ENCODE results near the gene EPC1.

The EPC1 gene

DNA sequence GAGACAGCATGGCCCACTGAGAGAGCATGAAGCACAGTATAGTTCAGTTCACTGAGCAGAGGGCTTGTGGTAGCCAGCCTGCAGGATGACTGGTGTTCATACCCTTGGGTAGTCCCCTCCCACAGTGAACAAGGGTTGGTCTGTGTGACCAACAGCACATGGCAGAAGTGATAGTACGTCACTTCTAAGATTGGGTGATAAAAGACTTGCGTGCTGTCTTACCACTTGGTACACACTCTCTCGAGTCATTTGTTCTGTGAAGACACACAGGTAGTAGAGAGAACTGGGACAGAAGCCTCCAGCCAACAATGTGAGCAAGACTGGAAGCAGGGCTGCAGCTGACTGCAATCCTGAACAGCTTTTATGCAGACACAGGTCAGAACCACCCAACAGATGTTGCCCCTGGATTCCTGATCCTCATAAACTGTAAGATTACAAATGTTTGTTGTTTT lies 14.6 kb downstream of the EPC1 start:
- DNase-seq (ENCODE audit: low read depth, low spot score) = no peak
- Histone ChIP-seq H3K36me3 (ENCODE audit: insufficient read depth, low read length) (no peaks in the 10 kb centered on the region; the same call in 1 of the 2 replicates), H3K4me3 (no peak overlapping the region), H3K9ac (ENCODE audit: insufficient read length) (no peak overlapping the region), H3K9me3 (ENCODE audit: low read depth, low read length) (no peaks in the 10 kb centered on the region), H3K27ac (no peak overlapping the region)
- TF ChIP-seq POLR2AphosphoS5 (IDR thresholded peaks at IDR 0.05; ENCODE audit: borderline replicate concordance, low read depth, low read length) = no peak
- TF ChIP-seq FOXP2 (optimal IDR thresholded peaks at IDR 0.05; ENCODE audit: control extremely low read depth, extremely low read length, insufficient read depth) = no peak
- no peak for TF ChIP-seq EZH2 (IDR thresholded peaks at IDR 0.05)

DNA sequence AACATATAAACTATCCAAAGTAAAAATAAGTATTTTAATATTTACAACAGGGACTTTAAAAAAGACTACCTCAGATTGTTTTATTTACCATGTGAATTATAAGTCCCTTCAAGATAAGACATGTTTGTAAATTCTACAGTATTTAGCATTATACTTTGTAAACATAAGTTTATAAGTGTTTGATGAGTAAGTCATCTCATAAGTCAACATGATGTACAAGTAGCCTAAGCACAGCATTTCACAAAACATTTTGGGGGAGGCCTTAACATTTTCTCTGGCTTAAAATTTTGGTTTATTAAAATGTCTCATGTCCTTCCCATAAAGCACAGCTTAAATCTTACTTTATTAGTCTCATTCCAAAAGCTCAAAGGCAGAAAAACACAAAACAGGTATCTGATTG lies 15.4 kb downstream of the EPC1 start:
- Histone ChIP-seq H3K36me3 (ENCODE audit: insufficient read depth, low read length) (no peaks in the 10 kb centered on the region; the same call in 1 of the 2 replicates), H3K4me3 (no peak overlapping the region), H3K27ac (no peak overlapping the region), H3K9ac (ENCODE audit: insufficient read length) (no peak overlapping the region), H3K9me3 (ENCODE audit: low read depth, low read length) (no peaks in the 10 kb centered on the region)
- no peak for DNase-seq (ENCODE audit: low read depth, low spot score)
- TF ChIP-seq POLR2AphosphoS5 (IDR thresholded peaks at IDR 0.05; ENCODE audit: borderline replicate concordance, low read depth, low read length) = no peak
- no peak for TF ChIP-seq EZH2 (IDR thresholded peaks at IDR 0.05)
- TF ChIP-seq FOXP2 (optimal IDR thresholded peaks at IDR 0.05; ENCODE audit: control extremely low read depth, extremely low read length, insufficient read depth) = no peak

DNA sequence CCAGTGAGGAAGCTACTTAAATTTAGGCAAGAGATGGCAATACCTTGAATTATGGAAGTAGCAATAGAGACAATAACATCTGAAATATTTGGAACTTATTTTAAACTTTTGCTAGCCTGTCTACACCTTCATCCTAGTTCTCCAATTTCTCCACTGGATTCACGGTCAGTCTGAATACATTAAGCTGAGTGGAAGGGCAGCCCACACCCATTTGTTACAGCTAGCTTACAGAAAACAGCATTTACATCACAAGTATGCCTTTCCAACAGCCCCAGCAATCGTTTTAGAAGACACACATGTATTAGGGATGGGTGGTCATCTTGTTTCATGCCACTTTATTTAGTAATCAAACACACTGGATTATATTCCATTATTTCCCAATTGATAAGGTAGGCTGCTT lies 16.7 kb downstream of the EPC1 start:
- H3K9me3 ChIP-seq (ENCODE audit: low read depth, low read length) = no peaks in the 10 kb centered on the region
- TF ChIP-seq POLR2AphosphoS5 (IDR thresholded peaks at IDR 0.05; ENCODE audit: borderline replicate concordance, low read depth, low read length) (no peak), FOXP2 (optimal IDR thresholded peaks at IDR 0.05; ENCODE audit: control extremely low read depth, extremely low read length, insufficient read depth) (no peak), EZH2 (IDR thresholded peaks at IDR 0.05) (no peak)

GRCh38 chr10:32329061-32329460 lies 17.9 kb downstream of the EPC1 start:
- Histone ChIP-seq H3K9ac (ENCODE audit: insufficient read length) (no peak overlapping the region), H3K36me3 (ENCODE audit: insufficient read depth, low read length) (peaks cover 4% of the 10 kb centered on the region; the same call in 1 of the 2 replicates), H3K9me3 (ENCODE audit: low read depth, low read length) (no peaks in the 10 kb centered on the region), H3K4me3 (no peak overlapping the region), H3K27ac (no peak overlapping the region)
- TF ChIP-seq EZH2 (IDR thresholded peaks at IDR 0.05) (no peak), FOXP2 (optimal IDR thresholded peaks at IDR 0.05; ENCODE audit: control extremely low read depth, extremely low read length, insufficient read depth) (no peak), POLR2AphosphoS5 (IDR thresholded peaks at IDR 0.05; ENCODE audit: borderline replicate concordance, low read depth, low read length) (no peak)
- no peak for DNase-seq (ENCODE audit: low read depth, low spot score)

More for the DNA sequence above, 16.7 kb downstream of the EPC1 start:
- Histone ChIP-seq H3K27ac (no peak overlapping the region), H3K4me3 (no peak overlapping the region), H3K9ac (ENCODE audit: insufficient read length) (no peak overlapping the region), H3K36me3 (ENCODE audit: insufficient read depth, low read length) (peaks cover 4% of the 10 kb centered on the region; the same call in 1 of the 2 replicates)
- no peak for DNase-seq (ENCODE audit: low read depth, low spot score)

GRCh38 chr10:32328499-32328898 lies 18.5 kb downstream of the EPC1 start:
- Histone ChIP-seq H3K27ac (no peak overlapping the region), H3K4me3 (no peak overlapping the region), H3K9ac (ENCODE audit: insufficient read length) (no peak overlapping the region), H3K36me3 (ENCODE audit: insufficient read depth, low read length) (peaks cover 4% of the 10 kb centered on the region; the same call in 1 of the 2 replicates), H3K9me3 (ENCODE audit: low read depth, low read length) (no peaks in the 10 kb centered on the region)
- TF ChIP-seq EZH2 (IDR thresholded peaks at IDR 0.05) (no peak), FOXP2 (optimal IDR thresholded peaks at IDR 0.05; ENCODE audit: control extremely low read depth, extremely low read length, insufficient read depth) (no peak), POLR2AphosphoS5 (IDR thresholded peaks at IDR 0.05; ENCODE audit: borderline replicate concordance, low read depth, low read length) (no peak)
- no peak for DNase-seq (ENCODE audit: low read depth, low spot score)

- no peak overlapping the region for H3K27ac ChIP-seq
- H3K36me3 ChIP-seq (ENCODE audit: insufficient read depth, low read length) = peaks cover 4% of the 10 kb centered on the region
- no peak overlapping the region for H3K9ac ChIP-seq (ENCODE audit: insufficient read length)
- TF ChIP-seq EZH2 (IDR thresholded peaks at IDR 0.05) (no peak), FOXP2 (optimal IDR thresholded peaks at IDR 0.05; ENCODE audit: control extremely low read depth, extremely low read length, insufficient read depth) (no peak), POLR2AphosphoS5 (IDR thresholded peaks at IDR 0.05; ENCODE audit: borderline replicate concordance, low read depth, low read length) (no peak)
- DNase-seq (ENCODE audit: low read depth, low spot score) = no peak
- H3K4me3 ChIP-seq = no peak overlapping the region
- H3K9me3 ChIP-seq (ENCODE audit: low read depth, low read length) = no peaks in the 10 kb centered on the region
Measured at GRCh38 chr10:32327364-32327691, 19.6 kb downstream of the EPC1 start.

DNA sequence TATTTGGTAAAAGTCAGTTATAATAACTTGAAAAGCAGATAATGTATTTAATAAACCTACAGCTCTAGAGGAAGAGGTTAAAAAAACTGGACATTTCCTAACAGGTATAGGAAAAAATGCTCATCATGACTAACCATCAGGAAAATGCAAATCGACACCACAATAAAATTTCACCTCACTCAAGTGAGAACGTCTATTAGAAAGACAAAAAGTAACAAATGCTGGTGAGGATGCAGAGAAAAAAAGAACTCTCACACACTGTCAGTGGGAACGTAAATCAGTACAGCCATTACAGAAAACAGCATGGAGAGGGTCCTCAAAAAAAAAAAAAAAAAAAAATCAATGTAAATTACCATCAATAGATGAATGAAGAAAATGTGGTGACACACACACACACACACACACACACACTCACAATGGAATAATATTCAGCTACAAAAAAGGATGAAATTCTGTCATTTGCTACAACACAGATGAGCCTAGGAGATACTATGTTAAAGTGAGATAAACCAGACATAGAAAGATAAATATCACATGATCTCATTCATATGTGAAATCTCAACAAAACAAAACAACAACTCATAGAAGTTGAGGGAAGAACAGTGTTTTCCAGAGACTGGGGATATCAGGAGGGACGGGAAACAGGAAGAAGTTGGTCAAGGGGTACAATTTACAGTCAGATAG lies 20.1 kb downstream of the EPC1 start:
- Histone ChIP-seq H3K9ac (ENCODE audit: insufficient read length) (no peak overlapping the region), H3K9me3 (ENCODE audit: low read depth, low read length) (no peaks in the 10 kb centered on the region), H3K4me3 (no peak overlapping the region), H3K36me3 (ENCODE audit: insufficient read depth, low read length) (peaks cover 6% of the 10 kb centered on the region), H3K27ac (no peak overlapping the region)
- no peak for DNase-seq (ENCODE audit: low read depth, low spot score)
- no peak for TF ChIP-seq POLR2AphosphoS5 (IDR thresholded peaks at IDR 0.05; ENCODE audit: borderline replicate concordance, low read depth, low read length)

DNA sequence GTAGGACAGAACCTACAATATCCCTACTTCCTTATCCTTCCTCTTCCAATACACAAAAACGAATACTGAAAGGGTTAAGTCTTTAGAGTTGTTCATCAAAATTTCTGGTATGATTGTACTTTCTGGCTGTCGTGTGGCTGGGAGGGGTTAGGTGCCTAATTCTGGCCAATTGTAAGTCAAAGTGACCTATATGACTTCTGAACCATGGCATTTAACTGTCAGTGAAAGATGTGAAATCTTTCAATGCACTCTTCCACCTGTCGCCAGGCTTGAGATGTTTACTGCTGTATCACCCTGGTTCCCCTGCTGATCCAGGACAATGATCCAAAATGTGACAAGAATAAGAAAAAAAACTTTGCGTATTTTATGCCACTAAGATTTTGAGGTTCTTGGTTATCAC lies 20.8 kb downstream of the EPC1 start:
- DNase-seq (ENCODE audit: low read depth, low spot score) = no peak
- H3K9me3 ChIP-seq (ENCODE audit: low read depth, low read length) = no peaks in the 10 kb centered on the region
- no peak overlapping the region for H3K27ac ChIP-seq
- H3K36me3 ChIP-seq (ENCODE audit: insufficient read depth, low read length) = peaks cover 11% of the 10 kb centered on the region
- H3K9ac ChIP-seq (ENCODE audit: insufficient read length) = no peak overlapping the region
- TF ChIP-seq FOXP2 (optimal IDR thresholded peaks at IDR 0.05; ENCODE audit: control extremely low read depth, extremely low read length, insufficient read depth) (no peak), EZH2 (IDR thresholded peaks at IDR 0.05) (no peak), POLR2AphosphoS5 (IDR thresholded peaks at IDR 0.05; ENCODE audit: borderline replicate concordance, low read depth, low read length) (no peak)
- no peak overlapping the region for H3K4me3 ChIP-seq

DNA sequence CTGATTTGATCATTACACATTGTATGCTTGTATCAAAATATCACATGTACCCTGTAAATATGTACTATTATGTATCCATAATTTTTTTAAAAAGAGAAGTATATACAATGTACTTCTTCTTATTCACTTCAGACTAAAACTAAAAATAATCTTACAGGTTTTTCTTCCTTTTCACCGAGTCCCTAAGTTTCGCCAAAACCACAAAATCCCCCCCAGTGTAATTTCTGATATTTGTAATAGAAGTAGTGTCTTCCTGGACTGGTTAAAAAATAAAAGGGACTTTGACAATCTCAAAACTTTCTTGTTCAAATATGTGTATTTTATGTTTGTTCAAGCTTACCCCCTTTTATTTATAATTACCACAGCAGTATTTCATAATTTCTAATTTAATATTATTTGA lies 23.9 kb downstream of the EPC1 start:
- Histone ChIP-seq H3K4me3 (no peak overlapping the region), H3K36me3 (ENCODE audit: insufficient read depth, low read length) (peaks cover 11% of the 10 kb centered on the region), H3K9ac (ENCODE audit: insufficient read length) (no peak overlapping the region), H3K9me3 (ENCODE audit: low read depth, low read length) (no peaks in the 10 kb centered on the region), H3K27ac (no peak overlapping the region)
- TF ChIP-seq EZH2 (IDR thresholded peaks at IDR 0.05) (no peak), POLR2AphosphoS5 (IDR thresholded peaks at IDR 0.05; ENCODE audit: borderline replicate concordance, low read depth, low read length) (no peak), FOXP2 (optimal IDR thresholded peaks at IDR 0.05; ENCODE audit: control extremely low read depth, extremely low read length, insufficient read depth) (no peak)
- no peak for DNase-seq (ENCODE audit: low read depth, low spot score)
